Stomach (tissue), 9 donors: Measurements from ENCODE around the gene N4BP3. TPM values are rescaled to one million over a fixed set of nuclear protein-coding genes. Genes with fewer than 3 reads are reported as not detected.

Experiments used
- DNase-seq, 2 donors: peaks; one replicate each; pipeline versions ENCODE4 v3.0.0 to v3.0.0-alpha.2; 2013 to 2019
- H3K27ac ChIP-seq, 5 donors: fragments of 200-600 bp in 4 of 5; sonication (generic) in 4 of 5; one replicate each; pipeline ENCODE4 v1.5.1; 2013 to 2019; ENCODE audit warnings: mild to moderate bottlenecking in 1 of 5, moderate library complexity in 1 of 5
- H3K27me3 ChIP-seq, 3 donors: fragments of 200-600 bp; sonication (generic); one replicate each; pipeline ENCODE4 v1.5.1; 2017 to 2019; ENCODE audit warnings: mixed run types in 1 of 3
- H3K36me3 ChIP-seq, 4 donors: fragments of 200-600 bp; sonication (generic); 1 replicate in 3 of 4; 2 replicates in 1 of 4; pipeline ENCODE4 v1.5.1; 2016 to 2019
- H3K4me1 ChIP-seq, 4 donors: fragments of 200-600 bp; sonication (generic); one replicate each; pipeline ENCODE4 v1.5.1; 2016 to 2019
- H3K4me3 ChIP-seq, 4 donors: fragments of 200-600 bp; sonication (generic) in 3 of 4; one replicate each; pipeline ENCODE4 v1.5.1; 2016 to 2019; ENCODE audit warnings: mild to moderate bottlenecking in 1 of 4
- H3K9me3 ChIP-seq, 4 donors: fragments of 200-600 bp; sonication (generic); one replicate each; pipeline ENCODE4 v1.5.1; 2016 to 2019
- CTCF ChIP-seq, 7 experiments: fragments of 450-650 bp in 4 of 7; fragments of 200-600 bp in 3 of 7; sonication (generic) in 3 of 7; IDR thresholded peaks; one replicate each; pipeline ENCODE4 v1.5.1; 2016 to 2019; ENCODE audit warnings: antibody characterized with exemption in 7 of 7, control low read depth in 2 of 7, mild to moderate bottlenecking in 1 of 7
- EP300 ChIP-seq: sonication (generic); formaldehyde crosslinking; IDR thresholded peaks from one replicate; pipeline ENCODE4 v1.6.1; 2017; ENCODE audit warnings: antibody characterized with exemption
- POLR2A ChIP-seq, 4 donors: fragments of 450-650 bp; IDR thresholded peaks; one replicate each; pipeline ENCODE4 v1.6.1; 2016; ENCODE audit warnings: antibody characterized with exemption in 4 of 4, control low read depth in 2 of 4, mild to moderate bottlenecking in 1 of 4, moderate library complexity in 1 of 4
- POLR2AphosphoS5 ChIP-seq, 3 donors: sonication (generic); formaldehyde crosslinking; IDR thresholded peaks; one replicate each; pipeline ENCODE4 v1.6.1; 2016; ENCODE audit warnings: antibody characterized with exemption in 3 of 3
- WGBS, 5 donors: extraction: QIAGEN DNeasy Blood & Tissue Kit in 3 of 5; methylation state at CpG; one replicate each; pipeline versions ENCODE4 v1.1.5 to v1.1.7; 2013 to 2018; 5-methylcytosine and 5-hydroxymethylcytosine counted together
- intact Hi-C: fragments of 100-400 bp; cut with DNase I; formaldehyde crosslinking; loops from one replicate; pipeline ENCODE4 v1.15.1; 2023; ENCODE audit warnings: low total_unique reads
- polyA plus RNA-seq, 3 donors: library from polyadenylated mRNA; stranded (reverse); fragments of 200-250 nt; gene quantifications; one replicate each; pipeline ENCODE4 v1.2.3, GENCODE V29; 2013
- total RNA-seq, 5 donors: library from RNA; depleted of rRNA; stranded (reverse); fragments of >200 nt; gene quantifications; one replicate each; pipeline versions ENCODE4 v1.1.0 to v1.2.3, GENCODE V29; 2014 to 2016
- donor health status: healthy with polysubstance abuse.
- donor health status: Bipolar disorder and iron deficiency.
- donor health status: healthy.

N4BP3 gene
- total and polyA plus RNA-seq, 8 donors = 2.6 to 6.1 (median 3.8) TPM; not detected in 1

- peaks cover 80 to 100% (median 97%) of the 10 kb centered on the region in 4 donors for H3K36me3 ChIP-seq
- H3K27ac ChIP-seq = no peak overlapping the region
- H3K9me3 ChIP-seq = no peaks in the 10 kb centered on the region
- TF ChIP-seq POLR2AphosphoS5 (IDR thresholded peaks at IDR 0.05) (peak in 1 of 3 donors; percentile 23), EP300 (no peak), CTCF (IDR thresholded peaks at IDR 0.05) (peak in 5 of 7 experiments; percentile 49 to 79 (median 72))
- H3K4me3 ChIP-seq = no peak overlapping the region
- 51 to 67% (median 54%) methylated on average over 11 to 14 of the region's 14 CpGs for WGBS, 5 donors
- peak; percentile 84 to 90 for DNase-seq
- H3K4me1 ChIP-seq = peaks cover 0 to 12% (median 5%) of the 10 kb centered on the region in 4 donors
- intact Hi-C loops = no loop called here
- no peaks in the 10 kb centered on the region for H3K27me3 ChIP-seq
These were observed 32.9 kb downstream of the N4BP3 start for GRCh38 chr5:178145965-178146820.

DNA sequence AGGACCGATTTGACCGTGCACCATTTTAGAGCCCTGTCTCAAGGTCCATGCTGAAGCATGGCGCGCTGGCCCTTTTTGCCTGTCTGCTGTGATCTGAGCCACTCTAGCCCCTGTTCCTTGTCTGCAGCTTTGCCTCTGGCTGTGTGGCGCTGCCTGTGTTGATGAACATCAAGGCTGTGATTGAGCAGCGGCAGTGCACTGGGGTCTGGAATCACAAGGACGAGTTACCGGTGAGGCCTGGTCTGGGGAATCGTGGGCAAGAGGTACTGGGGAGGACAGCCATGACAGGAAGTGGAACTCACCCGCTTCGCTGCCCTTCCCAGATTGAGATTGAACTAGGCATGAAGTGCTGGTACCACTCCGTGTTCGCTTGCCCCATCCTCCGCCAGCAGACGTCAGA, 34.1 kb downstream of the N4BP3 start:
- TF ChIP-seq CTCF (IDR thresholded peaks at IDR 0.05) (no peak), POLR2AphosphoS5 (IDR thresholded peaks at IDR 0.05) (no peak), POLR2A (IDR thresholded peaks at IDR 0.05) (no peak), EP300 (no peak)
- peaks cover under 1 to 24% (median 17%) of the 10 kb centered on the region in 4 donors for H3K4me1 ChIP-seq
- peaks cover 78 to 91% (median 90%) of the 10 kb centered on the region in 4 donors for H3K36me3 ChIP-seq
- no peak overlapping the region for H3K4me3 ChIP-seq
- no peak overlapping the region for H3K27ac ChIP-seq
- H3K27me3 ChIP-seq = no peaks in the 10 kb centered on the region
- DNase-seq = no peak
- WGBS, 5 donors = 83 to 94% (median 87%) methylated on average over 14 to 15 of the region's 15 CpGs
- intact Hi-C loops = no loop called here
- H3K9me3 ChIP-seq = no peaks in the 10 kb centered on the region

DNA sequence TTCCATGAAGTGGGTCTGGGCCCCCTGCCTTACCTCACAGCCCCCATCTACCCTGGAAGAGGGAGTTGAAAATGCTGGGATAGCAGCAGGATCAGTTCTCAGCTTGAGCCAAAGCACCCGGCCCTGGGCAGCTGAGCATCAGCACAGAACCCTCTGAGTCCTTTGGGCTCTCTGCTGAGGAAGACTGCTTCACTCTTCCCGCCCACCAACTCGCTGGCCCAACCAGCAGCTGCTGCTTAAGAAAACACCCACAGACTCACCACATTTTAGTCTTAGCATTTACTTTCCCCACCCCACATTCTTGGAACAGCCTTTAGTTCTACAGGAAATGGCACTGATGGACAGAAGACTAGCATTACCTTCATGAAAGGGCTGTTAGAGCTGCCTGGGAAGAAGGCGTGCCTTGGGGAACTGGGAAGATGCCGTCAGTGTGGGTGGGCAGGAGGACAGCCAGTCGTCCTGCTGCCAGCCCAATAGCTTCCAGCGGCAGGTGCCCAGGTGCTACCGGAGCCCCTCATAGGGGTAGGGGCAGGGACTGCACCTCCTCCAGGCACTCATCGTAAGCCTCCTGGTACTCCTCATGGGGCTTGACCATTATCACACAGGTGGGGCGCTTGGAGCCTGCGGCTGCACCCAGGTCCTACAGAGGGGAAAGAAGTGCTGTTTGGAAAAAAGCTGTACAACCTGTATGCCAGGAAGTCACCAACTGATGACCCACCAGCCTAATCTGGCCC, 36.0 kb downstream of the N4BP3 start:
- no peak overlapping the region for H3K27ac ChIP-seq
- H3K4me1 ChIP-seq = peaks cover 10 to 28% (median 28%) of the 10 kb centered on the region in 4 donors
- TF ChIP-seq POLR2AphosphoS5 (IDR thresholded peaks at IDR 0.05) (no peak), EP300 (no peak)
- H3K27me3 ChIP-seq = no peaks in the 10 kb centered on the region
- H3K9me3 ChIP-seq = no peaks in the 10 kb centered on the region
- WGBS, 5 donors = 63 to 79% (median 76%) methylated on average over 9 to 11 of the region's 11 CpGs
- intact Hi-C loops = no loop called here
- no peak for DNase-seq
- H3K4me3 ChIP-seq = no peak overlapping the region
- H3K36me3 ChIP-seq = peaks cover 60 to 72% (median 71%) of the 10 kb centered on the region in 4 donors

DNA sequence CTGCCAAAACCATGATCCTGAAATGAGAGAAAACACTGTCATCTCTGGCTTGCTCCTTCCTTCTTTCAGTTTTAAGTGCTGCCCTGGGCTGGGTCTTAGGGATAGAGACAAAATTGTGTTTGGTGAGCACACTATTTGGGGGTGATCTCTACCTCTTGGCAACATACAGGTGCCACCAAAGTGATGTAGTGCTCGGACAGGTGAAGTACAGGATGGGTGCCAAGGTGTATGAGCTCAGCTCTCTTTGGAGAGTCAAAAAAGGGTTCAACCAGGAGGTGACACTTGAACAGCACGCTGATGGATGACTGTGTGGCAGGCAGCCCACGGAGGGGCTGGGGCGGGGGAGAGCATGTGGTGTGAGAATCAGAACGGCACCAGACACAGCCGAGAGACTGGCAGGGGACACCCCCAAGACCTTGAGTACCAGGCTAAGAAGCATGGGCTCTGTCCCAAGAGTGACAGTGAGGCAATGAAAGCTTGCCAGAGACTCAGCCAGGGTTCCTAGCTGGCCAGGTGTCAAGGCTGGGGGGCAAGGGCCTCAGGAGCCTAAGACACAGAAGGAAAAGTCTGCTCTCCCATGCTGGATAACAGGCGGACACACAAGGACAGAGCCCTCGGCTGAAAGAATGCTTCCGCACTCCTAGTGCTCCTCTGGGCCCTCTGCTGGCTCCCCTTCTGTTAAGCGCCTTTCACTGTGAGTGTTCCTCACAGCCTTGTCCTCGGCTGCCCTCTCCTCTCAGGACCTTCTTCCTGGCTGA, 37.8 kb downstream of the N4BP3 start:
- H3K27ac ChIP-seq = peak overlapping the region in 2 of 5 donors; percentile 32 to 53
- DNase-seq = no peak
- H3K36me3 ChIP-seq = peaks cover 47 to 54% (median 53%) of the 10 kb centered on the region in 4 donors
- TF ChIP-seq EP300 = no peak
- no peak for TF ChIP-seq POLR2AphosphoS5 (IDR thresholded peaks at IDR 0.05)
- no peak for TF ChIP-seq POLR2A (IDR thresholded peaks at IDR 0.05)
- TF ChIP-seq CTCF (IDR thresholded peaks at IDR 0.05) = no peak
- H3K9me3 ChIP-seq = no peaks in the 10 kb centered on the region
- H3K4me3 ChIP-seq = no peak overlapping the region
- 61 to 73% (median 67%) methylated on average over 11 of the region's 11 CpGs for WGBS, 5 donors
- H3K4me1 ChIP-seq = peaks cover 10 to 32% (median 31%) of the 10 kb centered on the region in 4 donors
- H3K27me3 ChIP-seq = no peaks in the 10 kb centered on the region
- intact Hi-C loops = no loop called here
